ENCODE data around the gene GRN. TPM values are rescaled to one million over a fixed set of nuclear protein-coding genes. Genes with fewer than 3 reads are reported as not detected.

The GRN gene
- total and polyA plus RNA-seq, 2 of the 13 experiments (the other 11 are each of a cell fraction or from before 2014, with no cell fraction given): 86.6 to 143 TPM

DNA sequence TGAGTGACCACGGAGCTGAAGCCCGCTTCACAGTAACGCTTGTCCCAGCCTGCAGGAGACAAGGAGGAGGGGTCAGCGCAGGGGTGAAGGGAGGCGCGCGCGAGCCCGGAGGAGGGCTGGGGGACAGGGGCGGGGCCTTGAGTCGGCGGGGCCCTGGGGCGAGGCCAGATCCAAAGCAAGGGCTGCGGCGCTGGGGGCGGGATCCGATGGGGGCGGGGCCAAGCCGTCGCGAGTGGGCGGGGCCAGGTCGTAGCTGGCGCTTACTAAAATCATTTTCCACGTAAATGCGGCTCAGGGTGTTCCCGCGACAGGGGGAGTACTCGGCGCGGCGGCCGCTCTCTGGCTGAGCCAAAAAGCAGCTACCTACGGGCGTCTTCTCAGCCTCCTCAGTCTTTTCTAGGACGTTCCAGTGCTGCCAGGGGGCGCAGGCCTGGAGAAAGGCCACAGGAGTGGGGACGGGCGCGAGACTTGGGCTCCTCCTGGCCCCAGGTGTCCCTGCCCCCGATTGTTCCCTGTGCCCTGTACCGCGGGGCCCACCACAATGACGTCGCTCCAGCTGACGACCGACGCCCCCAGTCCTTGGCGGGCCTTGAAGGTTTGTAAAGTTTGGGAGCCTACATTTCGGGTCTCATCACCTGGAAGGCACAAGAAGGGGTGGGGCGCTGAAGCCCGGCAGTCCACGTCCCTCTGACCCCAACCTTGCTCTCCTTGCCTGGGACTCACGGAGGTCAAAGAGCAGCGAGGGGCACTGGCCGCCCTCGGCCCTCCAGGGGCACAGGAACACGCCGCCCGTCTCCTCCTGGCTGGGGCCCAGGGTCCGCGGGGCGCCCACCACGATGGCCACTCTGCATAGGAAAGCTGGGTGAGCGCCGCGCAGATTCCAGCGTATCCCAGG is 40.4 kb downstream of the GRN start (continued):
- TF ChIP-seq SMAD3 (CRISPR knock-in tag; IDR thresholded peaks at IDR 0.05) (no peak), HOXD1 (CRISPR knock-in tag; IDR thresholded peaks at IDR 0.05) (0 out of 2 replicates have a peak, but pooled peaks have one; percentile 19), ZNF317 (CRISPR knock-in tag; IDR thresholded peaks at IDR 0.05) (0 out of 2 replicates have a peak, but pooled peaks have one; percentile 55), MAF1 (CRISPR knock-in tag; IDR thresholded peaks at IDR 0.05; ENCODE audit: borderline replicate concordance) (no peak), TARDBP (CRISPR knock-in tag; IDR thresholded peaks at IDR 0.05) (0 out of 2 replicates have a peak, but pooled peaks have one; percentile 21), SSRP1 (CRISPR knock-in tag; IDR thresholded peaks at IDR 0.05) (no peak), IKZF4 (CRISPR knock-in tag; IDR thresholded peaks at IDR 0.05; ENCODE audit: borderline replicate concordance, low read depth, not compliant biosample characterization) (peak; percentile 24)
- TF ChIP-seq, protein P1, sequence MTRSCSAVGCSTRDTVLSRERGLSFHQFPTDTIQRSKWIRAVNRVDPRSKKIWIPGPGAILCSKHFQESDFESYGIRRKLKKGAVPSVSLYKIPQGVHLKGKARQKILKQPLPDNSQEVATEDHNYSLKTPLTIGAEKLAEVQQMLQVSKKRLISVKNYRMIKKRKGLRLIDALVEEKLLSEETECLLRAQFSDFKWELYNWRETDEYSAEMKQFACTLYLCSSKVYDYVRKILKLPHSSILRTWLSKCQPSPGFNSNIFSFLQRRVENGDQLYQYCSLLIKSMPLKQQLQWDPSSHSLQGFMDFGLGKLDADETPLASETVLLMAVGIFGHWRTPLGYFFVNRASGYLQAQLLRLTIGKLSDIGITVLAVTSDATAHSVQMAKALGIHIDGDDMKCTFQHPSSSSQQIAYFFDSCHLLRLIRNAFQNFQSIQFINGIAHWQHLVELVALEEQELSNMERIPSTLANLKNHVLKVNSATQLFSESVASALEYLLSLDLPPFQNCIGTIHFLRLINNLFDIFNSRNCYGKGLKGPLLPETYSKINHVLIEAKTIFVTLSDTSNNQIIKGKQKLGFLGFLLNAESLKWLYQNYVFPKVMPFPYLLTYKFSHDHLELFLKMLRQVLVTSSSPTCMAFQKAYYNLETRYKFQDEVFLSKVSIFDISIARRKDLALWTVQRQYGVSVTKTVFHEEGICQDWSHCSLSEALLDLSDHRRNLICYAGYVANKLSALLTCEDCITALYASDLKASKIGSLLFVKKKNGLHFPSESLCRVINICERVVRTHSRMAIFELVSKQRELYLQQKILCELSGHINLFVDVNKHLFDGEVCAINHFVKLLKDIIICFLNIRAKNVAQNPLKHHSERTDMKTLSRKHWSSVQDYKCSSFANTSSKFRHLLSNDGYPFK (CRISPR knock-in tag; IDR thresholded peaks at IDR 0.05; ENCODE audit: borderline replicate concordance): no peak; the same call in 1 of the 2 replicates
- TF ChIP-seq, protein P2, sequence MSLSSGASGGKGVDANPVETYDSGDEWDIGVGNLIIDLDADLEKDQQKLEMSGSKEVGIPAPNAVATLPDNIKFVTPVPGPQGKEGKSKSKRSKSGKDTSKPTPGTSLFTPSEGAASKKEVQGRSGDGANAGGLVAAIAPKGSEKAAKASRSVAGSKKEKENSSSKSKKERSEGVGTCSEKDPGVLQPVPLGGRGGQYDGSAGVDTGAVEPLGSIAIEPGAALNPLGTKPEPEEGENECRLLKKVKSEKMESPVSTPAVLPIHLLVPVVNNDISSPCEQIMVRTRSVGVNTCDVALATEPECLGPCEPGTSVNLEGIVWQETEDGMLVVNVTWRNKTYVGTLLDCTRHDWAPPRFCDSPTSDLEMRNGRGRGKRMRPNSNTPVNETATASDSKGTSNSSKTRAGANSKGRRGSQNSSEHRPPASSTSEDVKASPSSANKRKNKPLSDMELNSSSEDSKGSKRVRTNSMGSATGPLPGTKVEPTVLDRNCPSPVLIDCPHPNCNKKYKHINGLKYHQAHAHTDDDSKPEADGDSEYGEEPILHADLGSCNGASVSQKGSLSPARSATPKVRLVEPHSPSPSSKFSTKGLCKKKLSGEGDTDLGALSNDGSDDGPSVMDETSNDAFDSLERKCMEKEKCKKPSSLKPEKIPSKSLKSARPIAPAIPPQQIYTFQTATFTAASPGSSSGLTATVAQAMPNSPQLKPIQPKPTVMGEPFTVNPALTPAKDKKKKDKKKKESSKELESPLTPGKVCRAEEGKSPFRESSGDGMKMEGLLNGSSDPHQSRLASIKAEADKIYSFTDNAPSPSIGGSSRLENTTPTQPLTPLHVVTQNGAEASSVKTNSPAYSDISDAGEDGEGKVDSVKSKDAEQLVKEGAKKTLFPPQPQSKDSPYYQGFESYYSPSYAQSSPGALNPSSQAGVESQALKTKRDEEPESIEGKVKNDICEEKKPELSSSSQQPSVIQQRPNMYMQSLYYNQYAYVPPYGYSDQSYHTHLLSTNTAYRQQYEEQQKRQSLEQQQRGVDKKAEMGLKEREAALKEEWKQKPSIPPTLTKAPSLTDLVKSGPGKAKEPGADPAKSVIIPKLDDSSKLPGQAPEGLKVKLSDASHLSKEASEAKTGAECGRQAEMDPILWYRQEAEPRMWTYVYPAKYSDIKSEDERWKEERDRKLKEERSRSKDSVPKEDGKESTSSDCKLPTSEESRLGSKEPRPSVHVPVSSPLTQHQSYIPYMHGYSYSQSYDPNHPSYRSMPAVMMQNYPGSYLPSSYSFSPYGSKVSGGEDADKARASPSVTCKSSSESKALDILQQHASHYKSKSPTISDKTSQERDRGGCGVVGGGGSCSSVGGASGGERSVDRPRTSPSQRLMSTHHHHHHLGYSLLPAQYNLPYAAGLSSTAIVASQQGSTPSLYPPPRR (CRISPR knock-in tag; IDR thresholded peaks at IDR 0.05; ENCODE audit: borderline replicate concordance): no peak
- TF ChIP-seq, protein P3, sequence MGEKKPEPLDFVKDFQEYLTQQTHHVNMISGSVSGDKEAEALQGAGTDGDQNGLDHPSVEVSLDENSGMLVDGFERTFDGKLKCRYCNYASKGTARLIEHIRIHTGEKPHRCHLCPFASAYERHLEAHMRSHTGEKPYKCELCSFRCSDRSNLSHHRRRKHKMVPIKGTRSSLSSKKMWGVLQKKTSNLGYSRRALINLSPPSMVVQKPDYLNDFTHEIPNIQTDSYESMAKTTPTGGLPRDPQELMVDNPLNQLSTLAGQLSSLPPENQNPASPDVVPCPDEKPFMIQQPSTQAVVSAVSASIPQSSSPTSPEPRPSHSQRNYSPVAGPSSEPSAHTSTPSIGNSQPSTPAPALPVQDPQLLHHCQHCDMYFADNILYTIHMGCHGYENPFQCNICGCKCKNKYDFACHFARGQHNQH (CRISPR knock-in tag; IDR thresholded peaks at IDR 0.05): 0 out of 2 replicates have a peak, but pooled peaks have one; percentile 11
